Heart left ventricle (tissue), 16 donors: ENCODE results near the gene GPR31. TPM values are rescaled to one million over a fixed set of nuclear protein-coding genes. Genes with fewer than 3 reads are reported as not detected.

Experiments used
- ATAC-seq, 4 donors: fragments of 200-7000 bp; cut with Tn5 transposase; one replicate each; pipeline ENCODE4 v1.9.1; 2020 to 2022; ENCODE audit warnings: moderate library complexity in 4 of 4, mild to moderate bottlenecking in 3 of 4, moderate number of reproducible peaks in 1 of 4
- DNase-seq, 5 donors: peaks; one replicate each; pipeline ENCODE4 v3.0.0-alpha.2; 2020
- H3K27ac ChIP-seq, 12 donors: fragments of 200-600 bp; sonication (generic) in 4 of 12; one replicate each; pipeline versions ENCODE4 v1.5.0 to v1.8.0; 2016 to 2022; ENCODE audit warnings: mild to moderate bottlenecking in 2 of 12
- H3K27me3 ChIP-seq, 9 donors: fragments of 200-600 bp; sonication (generic) in 2 of 9; one replicate each; pipeline versions ENCODE4 v1.5.1 to v1.8.0; 2016 to 2022; ENCODE audit warnings: mild to moderate bottlenecking in 3 of 9
- H3K36me3 ChIP-seq, 9 donors: fragments of 200-600 bp; sonication (generic) in 2 of 9; one replicate each; pipeline versions ENCODE4 v1.5.0 to v1.8.0; 2018 to 2022; ENCODE audit warnings: mild to moderate bottlenecking in 2 of 9
- H3K4me1 ChIP-seq, 12 donors: fragments of 200-600 bp; sonication (generic) in 4 of 12; one replicate each; pipeline versions ENCODE4 v1.5.0 to v1.8.0; 2016 to 2022; ENCODE audit warnings: mild to moderate bottlenecking in 3 of 12
- H3K4me3 ChIP-seq, 12 donors: fragments of 200-600 bp; sonication (generic) in 4 of 12; one replicate each; pipeline versions ENCODE4 v1.5.0 to v1.8.0; 2017 to 2022; ENCODE audit warnings: mild to moderate bottlenecking in 9 of 12, moderate library complexity in 4 of 12
- H3K9me3 ChIP-seq, 12 donors: fragments of 200-600 bp; sonication (generic) in 4 of 12; one replicate each; pipeline versions ENCODE4 v1.5.0 to v1.8.0; 2016 to 2022; ENCODE audit warnings: mild to moderate bottlenecking in 1 of 12
- POLR2A ChIP-seq, 2 donors: fragments of 450-650 bp; IDR thresholded peaks; one replicate each; pipeline ENCODE4 v1.6.1; 2017; ENCODE audit warnings: antibody characterized with exemption in 2 of 2, mild to moderate bottlenecking in 2 of 2, moderate library complexity in 2 of 2
- WGBS, 4 donors: extraction: QIAGEN DNeasy Blood & Tissue Kit in 2 of 4; methylation state at CpG; one replicate each; pipeline versions ENCODE4 v1.1.5 to v1.1.7; 2013 to 2018; 5-methylcytosine and 5-hydroxymethylcytosine counted together
- intact Hi-C, 10 donors: fragments of 100-400 bp; cut with DNase I; formaldehyde crosslinking; loops; one replicate each; pipeline versions ENCODE4 v1.11.1 to v1.14.2; 2022
- polyA plus RNA-seq, 2 donors: library from polyadenylated mRNA; stranded (reverse); fragments of 200-250 nt; gene quantifications; one replicate each; pipeline ENCODE4 v1.2.3, GENCODE V29; 2013
- total RNA-seq, 9 donors: library from RNA; depleted of rRNA in 2 of 9; stranded (reverse); fragments of >200 nt in 2 of 9; fragmentation: NEBNext Ultra II Directional in 3 of 9; extraction: Animal tissue kit (Norgen Biotek cat#: 25700) in 3 of 9; gene quantifications; one replicate each; pipeline versions ENCODE4 v1.1.0 to v1.2.4, GENCODE V29; 2016 to 2023
- TF ChIP-seq, protein P1 (sequence below), 12 donors: fragments of 200-600 bp; sonication (generic) in 4 of 12; IDR thresholded peaks; one replicate each; pipeline versions ENCODE4 v1.5.0 to v1.8.0; 2018 to 2022; ENCODE audit warnings: antibody characterized with exemption in 12 of 12, mild to moderate bottlenecking in 5 of 12
- donor health status: ischemic (EF 13 %, LVEDD 7.1; RV severe dilation, severe dysfunction).
- donor health status: healthy with polysubstance abuse.
- donor health status: DM: no; HTN: yes; CAD: no.
- donor health status: DM: no; HTN: no; CAD: no.
- donor health status: ischemic (EF 25% LVEDD 6.9; RV normal size, moderate dysfunction).
- donor health status: ischemic (EF 25% LVEDD 5.7; RV mildly dilated, moderate dysfunction).
- donor health status: healthy.
- donor health status: DM: yes; HTN: yes; CAD: no.
- donor health status: ischemic (EF 35%, LVEDD 5.7; RV mildly dilated, moderate dysfunction).
- donor health status: nonischemic (EF 11% LVEDD 7.7; RV severe dilation, severe dysfunction).
- donor health status: DM: yes; HTN: yes; CAD: no.
- donor health status: PGD.
- donor health status: ischemic (EF 29% LVEDD 5.4; RV normal size, mild dysfunction).
- donor health status: nonischemic (EF 23%, LVEDD 6.1; RV moderate dilation, normal function).

Gene GPR31
- total and polyA plus RNA-seq, 11 donors, result not detected

DNA sequence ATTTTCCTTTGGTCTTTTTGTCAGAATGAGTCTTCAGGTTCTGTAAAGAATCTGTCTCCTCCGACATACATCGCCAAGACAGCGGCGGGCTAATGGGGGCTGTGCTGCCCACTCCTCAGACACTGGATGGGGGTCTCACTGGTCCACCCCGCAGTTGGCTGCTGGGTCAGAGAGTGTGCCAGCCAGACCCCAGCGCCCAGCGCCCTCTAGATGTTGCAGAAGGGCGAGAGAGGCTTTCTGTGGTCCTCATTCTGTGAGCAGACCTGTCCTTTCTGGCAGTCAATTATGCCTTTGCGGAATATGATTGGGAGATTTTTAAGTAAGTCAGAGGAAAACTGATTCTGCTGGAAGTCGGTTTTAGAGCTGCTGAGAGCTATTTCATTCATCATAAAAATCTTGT is 42.7 kb downstream of the GPR31 start:
- Histone ChIP-seq H3K27me3 (peaks cover 0 to 73% (median 8%) of the 10 kb centered on the region in 9 donors), H3K4me3 (no peak overlapping the region), H3K4me1 (peaks cover 0 to 6% (median 0%) of the 10 kb centered on the region in 12 donors), H3K36me3 (no peaks in the 10 kb centered on the region), H3K27ac (no peak overlapping the region), H3K9me3 (no peaks in the 10 kb centered on the region)
- WGBS, 4 donors, result 82 to 85% (median 85%) methylated on average over 10 of the region's 10 CpGs
- intact Hi-C loops, result no loop called here
- ATAC-seq (no peak), DNase-seq (no peak)
- TF ChIP-seq POLR2A (IDR thresholded peaks at IDR 0.05), result no peak
- TF ChIP-seq, protein P1, sequence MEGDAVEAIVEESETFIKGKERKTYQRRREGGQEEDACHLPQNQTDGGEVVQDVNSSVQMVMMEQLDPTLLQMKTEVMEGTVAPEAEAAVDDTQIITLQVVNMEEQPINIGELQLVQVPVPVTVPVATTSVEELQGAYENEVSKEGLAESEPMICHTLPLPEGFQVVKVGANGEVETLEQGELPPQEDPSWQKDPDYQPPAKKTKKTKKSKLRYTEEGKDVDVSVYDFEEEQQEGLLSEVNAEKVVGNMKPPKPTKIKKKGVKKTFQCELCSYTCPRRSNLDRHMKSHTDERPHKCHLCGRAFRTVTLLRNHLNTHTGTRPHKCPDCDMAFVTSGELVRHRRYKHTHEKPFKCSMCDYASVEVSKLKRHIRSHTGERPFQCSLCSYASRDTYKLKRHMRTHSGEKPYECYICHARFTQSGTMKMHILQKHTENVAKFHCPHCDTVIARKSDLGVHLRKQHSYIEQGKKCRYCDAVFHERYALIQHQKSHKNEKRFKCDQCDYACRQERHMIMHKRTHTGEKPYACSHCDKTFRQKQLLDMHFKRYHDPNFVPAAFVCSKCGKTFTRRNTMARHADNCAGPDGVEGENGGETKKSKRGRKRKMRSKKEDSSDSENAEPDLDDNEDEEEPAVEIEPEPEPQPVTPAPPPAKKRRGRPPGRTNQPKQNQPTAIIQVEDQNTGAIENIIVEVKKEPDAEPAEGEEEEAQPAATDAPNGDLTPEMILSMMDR (IDR thresholded peaks at IDR 0.05), result no peak

DNA sequence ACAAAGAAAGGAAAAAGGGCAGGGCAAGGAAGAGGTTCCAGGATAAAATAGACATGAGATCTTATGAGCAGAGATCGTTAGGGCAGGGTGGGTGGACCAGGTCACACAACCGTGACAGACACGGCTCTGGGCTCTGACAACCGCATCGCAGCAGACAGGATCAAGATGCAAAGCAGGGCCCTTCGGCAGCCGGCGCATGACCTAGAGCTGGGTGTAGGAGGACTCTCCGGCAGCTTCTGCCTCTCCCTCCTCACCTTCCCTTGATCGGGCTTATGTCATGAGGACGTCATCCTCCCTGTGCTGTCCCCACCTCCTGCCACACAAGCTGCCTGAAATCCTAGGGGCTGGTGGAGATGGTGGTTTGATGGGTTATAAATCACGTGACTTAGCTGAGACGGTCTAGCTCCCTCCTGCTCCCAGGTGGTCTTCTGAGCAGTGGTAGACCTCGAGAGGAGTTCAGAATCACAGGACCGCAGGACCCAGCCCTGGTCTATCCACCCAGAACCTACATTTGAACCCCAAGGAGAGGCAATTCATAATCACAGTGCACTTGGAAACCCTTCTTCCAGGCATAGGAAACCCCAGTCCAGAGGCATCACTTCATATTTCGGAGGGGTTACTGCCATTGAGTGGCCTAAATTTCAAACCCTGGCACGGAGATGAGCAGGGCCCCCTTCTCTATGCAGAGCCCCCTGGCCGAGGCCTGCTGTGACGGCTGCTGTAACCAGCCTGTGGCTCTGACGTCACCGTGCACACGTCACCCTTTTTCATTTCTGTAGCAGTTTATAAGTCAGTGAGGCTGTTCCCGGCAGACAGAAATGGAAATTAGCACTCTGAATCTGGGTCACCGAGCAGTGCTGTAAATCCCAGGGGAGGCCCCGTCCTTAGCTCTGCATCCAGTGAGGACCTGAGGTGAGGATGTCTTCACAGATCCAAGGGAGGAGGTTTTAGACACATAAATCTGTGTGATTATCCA is 43.6 kb downstream of the GPR31 start:
- Histone ChIP-seq H3K27ac (no peak overlapping the region), H3K4me1 (peaks cover 0 to 6% (median 0%) of the 10 kb centered on the region in 12 donors), H3K36me3 (no peaks in the 10 kb centered on the region), H3K9me3 (no peaks in the 10 kb centered on the region), H3K4me3 (no peak overlapping the region), H3K27me3 (peaks cover 0 to 77% (median 8%) of the 10 kb centered on the region in 9 donors)
- WGBS, 4 donors, result 66 to 73% (median 70%) methylated on average over 18 to 25 of the region's 25 CpGs
- no peak for DNase-seq
- intact Hi-C loops, result no loop called here
- TF ChIP-seq POLR2A (IDR thresholded peaks at IDR 0.05), result no peak
- TF ChIP-seq, protein P1 (IDR thresholded peaks at IDR 0.05), result no peak
- no peak for ATAC-seq

DNA sequence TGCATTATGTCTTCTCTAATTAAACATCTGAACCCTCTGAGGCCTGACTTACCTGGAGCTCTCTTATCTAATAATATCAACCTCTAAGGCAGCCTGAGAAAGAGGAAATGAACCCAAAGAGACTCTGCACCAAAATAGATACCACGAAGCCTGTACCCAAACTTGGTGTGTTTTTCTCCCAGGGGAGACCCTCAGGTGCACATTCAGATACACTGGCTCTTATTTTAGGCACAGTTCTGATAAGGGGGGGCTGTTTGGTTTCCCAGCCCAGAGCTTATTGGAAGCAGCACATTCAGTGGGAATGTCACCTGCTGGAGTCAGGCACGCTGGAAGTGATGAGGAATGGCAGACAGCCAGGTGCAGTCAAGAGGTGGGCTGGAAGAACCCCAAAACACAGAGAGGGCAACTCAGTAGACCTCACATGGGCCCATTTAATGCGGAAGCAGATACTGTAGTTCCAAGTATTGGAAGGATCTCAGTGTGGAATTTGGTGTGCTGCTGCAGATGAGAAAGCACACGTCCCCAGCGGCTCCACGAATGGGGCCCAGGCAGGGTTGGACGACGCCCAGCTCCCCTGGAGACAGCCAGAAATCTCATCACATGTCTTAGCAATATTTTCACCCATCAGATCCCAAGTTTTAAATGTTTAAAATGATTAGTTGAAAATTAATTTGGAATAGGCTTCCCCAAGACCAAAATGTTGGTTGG is 44.6 kb downstream of the GPR31 start:
- TF ChIP-seq, protein P1 (IDR thresholded peaks at IDR 0.05), result no peak
- no peak for TF ChIP-seq POLR2A (IDR thresholded peaks at IDR 0.05)
- WGBS, 4 donors, result 52 to 65% (median 61%) methylated on average over 8 of the region's 8 CpGs
- peaks cover 0 to 69% (median 8%) of the 10 kb centered on the region in 9 donors for H3K27me3 ChIP-seq

DNA sequence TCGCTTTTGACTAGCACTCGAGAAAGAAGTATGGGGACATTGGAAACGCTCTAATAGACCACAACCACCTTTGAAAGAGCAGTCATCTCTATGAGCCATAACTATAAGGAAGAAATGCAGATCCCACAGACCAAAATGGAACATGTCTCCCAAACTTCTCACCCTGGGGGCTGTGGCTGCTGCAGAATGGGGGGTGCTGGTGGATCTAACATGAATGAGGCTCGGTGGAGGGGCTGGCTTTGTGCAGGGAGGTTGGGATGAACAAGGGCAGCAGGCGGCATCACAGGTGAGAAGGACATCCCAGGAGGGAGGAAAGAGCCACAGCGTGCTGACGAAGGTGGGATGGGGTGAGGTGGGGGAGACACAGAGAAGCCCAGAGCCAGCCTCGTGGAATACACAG is 45.4 kb downstream of the GPR31 start:
- intact Hi-C loops, result no loop called here
- Histone ChIP-seq H3K27ac (no peak overlapping the region), H3K36me3 (no peaks in the 10 kb centered on the region), H3K9me3 (no peaks in the 10 kb centered on the region), H3K27me3 (peaks cover 0 to 63% (median 8%) of the 10 kb centered on the region in 9 donors), H3K4me1 (peaks cover 0 to 6% (median 0%) of the 10 kb centered on the region in 12 donors), H3K4me3 (peak overlapping the region in 1 of 12 donors; percentile 0)
- ATAC-seq, result no peak
- WGBS, 4 donors, result 84 to 90% (median 86%) methylated on average over 8 of the region's 8 CpGs
- no peak for DNase-seq
- no peak for TF ChIP-seq POLR2A (IDR thresholded peaks at IDR 0.05)
- TF ChIP-seq, protein P1 (IDR thresholded peaks at IDR 0.05), result no peak

More for the DNA sequence above, 44.6 kb downstream of the GPR31 start:
- Histone ChIP-seq H3K36me3 (no peaks in the 10 kb centered on the region), H3K9me3 (no peaks in the 10 kb centered on the region), H3K4me3 (no peak overlapping the region), H3K4me1 (peaks cover 0 to 6% (median 0%) of the 10 kb centered on the region in 12 donors), H3K27ac (no peak overlapping the region)
- ATAC-seq, result no peak
- intact Hi-C loops, result no loop called here
- DNase-seq, result no peak
